Breast epithelium (tissue), 3 donors: ENCODE data around the gene AAMDC.
"Not testable (repeated sequence)": the region's sequence is repeated elsewhere in the genome, so short reads cannot be mapped to it uniquely, and the experiment has no call there.

ENCODE experiments used
- CTCF ChIP-seq, 3 donors: fragments of 450-650 bp; IDR thresholded peaks; one replicate each; pipeline ENCODE4 v1.5.1; 2016 to 2017; ENCODE audit warnings: antibody characterized with exemption in 3 of 3, mild to moderate bottlenecking in 3 of 3, moderate library complexity in 3 of 3
- POLR2A ChIP-seq: fragments of 450-650 bp; IDR thresholded peaks from one replicate; pipeline ENCODE4 v1.6.1; 2016; ENCODE audit warnings: antibody characterized with exemption, mild to moderate bottlenecking, moderate library complexity
- POLR2AphosphoS5 ChIP-seq, 3 donors: sonication (generic); formaldehyde crosslinking; IDR thresholded peaks; one replicate each; pipeline ENCODE4 v1.6.1; 2017; ENCODE audit warnings: antibody characterized with exemption in 3 of 3

- not testable (repeated sequence) for TF ChIP-seq CTCF (IDR thresholded peaks at IDR 0.05); POLR2A; POLR2AphosphoS5 (IDR thresholded peaks at IDR 0.05)
These were observed 96.8 kb downstream of the AAMDC start for GRCh38 chr11:77917713-77918112.
